Measurements from ENCODE around the gene IRAK4.

DNA sequence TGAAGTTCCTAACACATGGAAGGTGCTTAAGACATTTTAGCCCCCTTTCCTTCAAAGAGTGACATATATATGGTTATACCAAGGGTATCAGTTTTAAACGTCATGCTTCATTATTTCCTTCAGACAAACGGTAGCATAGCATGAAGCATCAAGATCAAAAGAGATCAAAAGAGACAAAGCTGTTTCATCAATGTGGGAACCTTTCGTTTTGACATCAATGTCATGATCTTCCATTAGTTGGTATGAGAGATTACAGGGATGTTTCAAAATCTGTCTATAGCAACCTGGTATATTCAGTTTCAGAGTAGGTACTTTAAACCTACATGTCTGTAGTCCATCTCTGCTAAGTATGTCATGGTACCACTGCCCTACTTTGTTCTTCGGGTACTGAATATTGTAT lies 28.5 kb upstream of the IRAK4 start:
- TF ChIP-seq, protein P1, sequence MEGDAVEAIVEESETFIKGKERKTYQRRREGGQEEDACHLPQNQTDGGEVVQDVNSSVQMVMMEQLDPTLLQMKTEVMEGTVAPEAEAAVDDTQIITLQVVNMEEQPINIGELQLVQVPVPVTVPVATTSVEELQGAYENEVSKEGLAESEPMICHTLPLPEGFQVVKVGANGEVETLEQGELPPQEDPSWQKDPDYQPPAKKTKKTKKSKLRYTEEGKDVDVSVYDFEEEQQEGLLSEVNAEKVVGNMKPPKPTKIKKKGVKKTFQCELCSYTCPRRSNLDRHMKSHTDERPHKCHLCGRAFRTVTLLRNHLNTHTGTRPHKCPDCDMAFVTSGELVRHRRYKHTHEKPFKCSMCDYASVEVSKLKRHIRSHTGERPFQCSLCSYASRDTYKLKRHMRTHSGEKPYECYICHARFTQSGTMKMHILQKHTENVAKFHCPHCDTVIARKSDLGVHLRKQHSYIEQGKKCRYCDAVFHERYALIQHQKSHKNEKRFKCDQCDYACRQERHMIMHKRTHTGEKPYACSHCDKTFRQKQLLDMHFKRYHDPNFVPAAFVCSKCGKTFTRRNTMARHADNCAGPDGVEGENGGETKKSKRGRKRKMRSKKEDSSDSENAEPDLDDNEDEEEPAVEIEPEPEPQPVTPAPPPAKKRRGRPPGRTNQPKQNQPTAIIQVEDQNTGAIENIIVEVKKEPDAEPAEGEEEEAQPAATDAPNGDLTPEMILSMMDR (optimal IDR thresholded peaks at IDR 0.05 in 1 of 3, IDR thresholded peaks at IDR 0.05 in 1 of 3, conservative IDR thresholded peaks at IDR 0.05 in 1 of 3; ENCODE audit: extremely low read depth in 1 of 3, insufficient read depth in 2 of 3, low read length in 3 of 3): no peak
- no peak for TF ChIP-seq EZH2 (IDR thresholded peaks at IDR 0.05; ENCODE audit: low read length)
